CD14-positive monocyte (primary cell): ENCODE data around the gene SLC22A16. TPM values are rescaled to one million over a fixed set of nuclear protein-coding genes. Genes with fewer than 3 reads are reported as not detected.

ENCODE experiments used
- DNase-seq, 3 donors: peaks; one replicate each; pipeline ENCODE4 v3.0.0-alpha.2; 2011 to 2022
- H2AFZ ChIP-seq: 2 replicates; pipeline ENCODE4 v1.6.0; 2012; ENCODE audit warnings: mild to moderate bottlenecking, low read depth, low read length, inconsistent platforms; ENCODE audit not compliant: insufficient read depth, poor library complexity, severe bottlenecking
- H3K27ac ChIP-seq, 2 donors: 1 replicate in 1 of 2; 2 replicates in 1 of 2; pipeline ENCODE4 v1.5.1; 2012 to 2013; ENCODE audit warnings: low read length in 2 of 2, control low read depth in 1 of 2, inconsistent platforms in 1 of 2, low read depth in 1 of 2, mild to moderate bottlenecking in 1 of 2
- H3K27me3 ChIP-seq, 2 donors: one replicate each; pipeline versions ENCODE4 v1.6.0 to v1.6.1; 2011 to 2013; ENCODE audit warnings: low read length in 2 of 2; ENCODE audit not compliant: control insufficient read depth in 2 of 2, insufficient read depth in 2 of 2
- H3K36me3 ChIP-seq, 2 donors: replicated peaks in 1 of 2; 1 replicate in 1 of 2; 2 replicates in 1 of 2; pipeline versions ENCODE4 v1.5.1 to v1.6.1; 2012 to 2013; ENCODE audit warnings: low read length in 2 of 2, control low read depth in 1 of 2, inconsistent platforms in 1 of 2, mild to moderate bottlenecking in 1 of 2; ENCODE audit not compliant: insufficient read depth in 2 of 2, control insufficient read depth in 1 of 2
- H3K4me1 ChIP-seq, 2 donors: 1 replicate in 1 of 2; 2 replicates in 1 of 2; pipeline versions ENCODE4 v1.5.1 to v1.6.1; 2012 to 2013; ENCODE audit warnings: low read length in 2 of 2, control low read depth in 1 of 2, inconsistent platforms in 1 of 2, mild to moderate bottlenecking in 1 of 2, moderate library complexity in 1 of 2; ENCODE audit not compliant: insufficient read depth in 2 of 2, control insufficient read depth in 1 of 2
- H3K4me2 ChIP-seq: replicated peaks from 2 replicates; pipeline ENCODE3; 2012; ENCODE audit warnings: low read length, moderate library complexity, mild to moderate bottlenecking; ENCODE audit not compliant: poor library complexity, severe bottlenecking; ENCODE audit errors: extremely low read depth
- H3K4me3 ChIP-seq, 3 experiments: fragments of 200-600 bp in 1 of 3; sonication (generic) in 1 of 3; replicated peaks in 1 of 3; 1 replicate in 2 of 3; 2 replicates in 1 of 3; pipeline ENCODE4 v1.5.1; 2011 to 2013; ENCODE audit warnings: low read length in 3 of 3, mild to moderate bottlenecking in 3 of 3, control low read depth in 2 of 3, low read depth in 2 of 3, inconsistent platforms in 1 of 3, moderate library complexity in 1 of 3
- H3K79me2 ChIP-seq: 2 replicates; pipeline ENCODE4 v1.6.0; 2012; ENCODE audit warnings: mild to moderate bottlenecking, control low read depth, inconsistent platforms, low read length, moderate library complexity; ENCODE audit not compliant: insufficient read depth
- H3K9ac ChIP-seq: 2 replicates; pipeline ENCODE4 v1.6.0; 2017; ENCODE audit warnings: low read length, mild to moderate bottlenecking; ENCODE audit not compliant: insufficient read depth, poor library complexity, severe bottlenecking
- H3K9me3 ChIP-seq, 2 donors: replicated peaks in 1 of 2; 1 replicate in 1 of 2; 2 replicates in 1 of 2; pipeline versions ENCODE4 v1.5.1 to v1.6.1; 2012 to 2013; ENCODE audit warnings: low read length in 2 of 2, control low read depth in 1 of 2; ENCODE audit not compliant: control insufficient read depth in 1 of 2, insufficient read depth in 1 of 2
- H4K20me1 ChIP-seq: 2 replicates; pipeline ENCODE4 v1.6.0; 2012; ENCODE audit warnings: mild to moderate bottlenecking, low read length, control low read depth, moderate library complexity; ENCODE audit not compliant: insufficient read depth
- H3K27ac Mint-ChIP-seq, 7 donors: one replicate each; pipeline ENCODE4 v1.8.0; 2020; ENCODE audit warnings: mild to moderate bottlenecking in 7 of 7, mixed read lengths in 7 of 7, moderate library complexity in 6 of 7, inconsistent platforms in 2 of 7
- H3K27me3 Mint-ChIP-seq, 3 donors: one replicate each; pipeline ENCODE4 v1.8.0; 2021 to 2022; ENCODE audit warnings: low read depth in 3 of 3, mild to moderate bottlenecking in 3 of 3, mixed read lengths in 3 of 3, moderate library complexity in 3 of 3, inconsistent platforms in 1 of 3
- H3K36me3 Mint-ChIP-seq, 2 donors: one replicate each; pipeline ENCODE4 v1.8.0; 2020; ENCODE audit warnings: mixed read lengths in 2 of 2, inconsistent platforms in 1 of 2, mild to moderate bottlenecking in 1 of 2
- H3K4me1 Mint-ChIP-seq: one replicate; pipeline ENCODE4 v1.8.0; 2020; ENCODE audit warnings: mild to moderate bottlenecking, mixed read lengths
- H3K4me3 Mint-ChIP-seq, 2 donors: one replicate each; pipeline ENCODE4 v1.8.0; 2020; ENCODE audit warnings: mild to moderate bottlenecking in 2 of 2, mixed read lengths in 2 of 2, moderate library complexity in 1 of 2
- H3K9me3 Mint-ChIP-seq, 7 donors: one replicate each; pipeline ENCODE4 v1.8.0; 2020 to 2022; ENCODE audit warnings: mixed read lengths in 7 of 7, mild to moderate bottlenecking in 6 of 7, moderate library complexity in 6 of 7, inconsistent platforms in 2 of 7
- WGBS: methylation state at CpG from one replicate; pipeline ENCODE4 v1.1.5; 2013; ENCODE audit warnings: missing lambda C conversion rate; ENCODE audit not compliant: insufficient coverage; 5-methylcytosine and 5-hydroxymethylcytosine counted together
- intact Hi-C, 2 donors: fragments of 100-400 bp; cut with micrococcal nuclease; formaldehyde crosslinking; loops; one replicate each; pipeline versions ENCODE4 v1.15.0 to v1.15.1; 2023
- polyA plus RNA-seq, 3 donors: library from polyadenylated mRNA; depleted of rRNA in 1 of 3; unstranded in 2 of 3; stranded (reverse) in 1 of 3; fragments of 300-500 nt in 2 of 3; fragments of >200 nt in 1 of 3; fragmentation: Illumina TruSeq in 2 of 3; gene quantifications; 1 replicate in 2 of 3; 2 replicates in 1 of 3; pipeline ENCODE4 v1.2.3, GENCODE V29; 2012 to 2021
- TF ChIP-seq, protein P1 (sequence below): fragments of 200-600 bp; IDR thresholded peaks from one replicate; pipeline ENCODE4 v1.8.0; 2022; ENCODE audit warnings: antibody characterized with exemption, mild to moderate bottlenecking

SLC22A16 gene
- polyA plus RNA-seq, 3 donors, result 1.8 to 15.6 (median 4.0) TPM

DNA sequence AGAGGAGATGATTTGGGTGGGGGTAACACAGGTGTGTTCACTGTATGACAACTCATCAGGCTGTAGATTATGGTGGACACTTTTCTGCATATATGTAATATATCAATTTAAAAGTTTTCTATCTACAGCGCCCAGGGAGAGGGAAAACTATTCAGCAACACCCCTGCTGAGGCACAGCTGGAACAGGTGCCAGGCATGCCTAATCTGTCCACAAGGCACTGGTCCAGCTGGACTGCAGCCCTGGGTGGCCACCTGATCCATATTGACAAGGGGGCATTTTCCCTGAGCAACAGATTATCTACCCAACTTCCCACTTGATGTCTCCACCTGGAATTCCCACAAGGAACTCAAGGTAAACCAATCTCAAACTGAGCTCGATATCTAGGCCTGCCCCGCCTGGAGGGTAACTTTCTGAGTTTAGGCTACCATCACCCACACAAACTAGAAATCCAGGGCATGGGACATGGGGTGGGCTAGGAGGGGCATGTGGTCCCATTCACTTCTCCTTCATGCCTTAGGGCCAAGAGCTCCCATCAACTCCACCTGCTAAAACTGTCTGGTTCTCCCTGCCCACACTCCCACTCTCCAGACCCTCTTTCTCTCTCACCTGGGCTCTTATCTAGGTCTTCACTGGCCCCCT lies 4.6 kb downstream of the SLC22A16 start:
- no peaks in the 10 kb centered on the region for H4K20me1 ChIP-seq
- H3K4me1 Mint-ChIP-seq, result peaks cover 43% of the 10 kb centered on the region
- H3K4me3 Mint-ChIP-seq, result no peak overlapping the region
- DNase-seq, result no peak
- TF ChIP-seq, protein P1, sequence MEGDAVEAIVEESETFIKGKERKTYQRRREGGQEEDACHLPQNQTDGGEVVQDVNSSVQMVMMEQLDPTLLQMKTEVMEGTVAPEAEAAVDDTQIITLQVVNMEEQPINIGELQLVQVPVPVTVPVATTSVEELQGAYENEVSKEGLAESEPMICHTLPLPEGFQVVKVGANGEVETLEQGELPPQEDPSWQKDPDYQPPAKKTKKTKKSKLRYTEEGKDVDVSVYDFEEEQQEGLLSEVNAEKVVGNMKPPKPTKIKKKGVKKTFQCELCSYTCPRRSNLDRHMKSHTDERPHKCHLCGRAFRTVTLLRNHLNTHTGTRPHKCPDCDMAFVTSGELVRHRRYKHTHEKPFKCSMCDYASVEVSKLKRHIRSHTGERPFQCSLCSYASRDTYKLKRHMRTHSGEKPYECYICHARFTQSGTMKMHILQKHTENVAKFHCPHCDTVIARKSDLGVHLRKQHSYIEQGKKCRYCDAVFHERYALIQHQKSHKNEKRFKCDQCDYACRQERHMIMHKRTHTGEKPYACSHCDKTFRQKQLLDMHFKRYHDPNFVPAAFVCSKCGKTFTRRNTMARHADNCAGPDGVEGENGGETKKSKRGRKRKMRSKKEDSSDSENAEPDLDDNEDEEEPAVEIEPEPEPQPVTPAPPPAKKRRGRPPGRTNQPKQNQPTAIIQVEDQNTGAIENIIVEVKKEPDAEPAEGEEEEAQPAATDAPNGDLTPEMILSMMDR, result no peak
- H3K4me1 ChIP-seq, result peaks cover 24 to 25% of the 10 kb centered on the region in 2 donors
- no peak overlapping the region for H2AFZ ChIP-seq
- H3K27ac Mint-ChIP-seq, result peak overlapping the region in 2 of 7 donors; percentile 3 to 31
- WGBS, result 100% methylated on average over 1 of the region's 3 CpGs
- H3K27me3 Mint-ChIP-seq, result peaks cover 0 to 1% (median 0%) of the 10 kb centered on the region in 3 donors
- no peaks in the 10 kb centered on the region for H3K9me3 ChIP-seq
- no peaks in the 10 kb centered on the region for H3K36me3 ChIP-seq
- H3K9me3 Mint-ChIP-seq, result peaks cover 0 to 3% (median 0%) of the 10 kb centered on the region in 7 donors
- H3K9ac ChIP-seq, result no peak overlapping the region
- H3K36me3 Mint-ChIP-seq, result peaks cover 3% of the 10 kb centered on the region in 2 donors
- no peak overlapping the region for H3K4me3 ChIP-seq
- H3K4me2 ChIP-seq, result no peak overlapping the region
- intact Hi-C loops, result no loop called here
- H3K79me2 ChIP-seq, result peaks cover 84% of the 10 kb centered on the region
- H3K27ac ChIP-seq, result no peak overlapping the region
- H3K27me3 ChIP-seq, result no peaks in the 10 kb centered on the region

DNA sequence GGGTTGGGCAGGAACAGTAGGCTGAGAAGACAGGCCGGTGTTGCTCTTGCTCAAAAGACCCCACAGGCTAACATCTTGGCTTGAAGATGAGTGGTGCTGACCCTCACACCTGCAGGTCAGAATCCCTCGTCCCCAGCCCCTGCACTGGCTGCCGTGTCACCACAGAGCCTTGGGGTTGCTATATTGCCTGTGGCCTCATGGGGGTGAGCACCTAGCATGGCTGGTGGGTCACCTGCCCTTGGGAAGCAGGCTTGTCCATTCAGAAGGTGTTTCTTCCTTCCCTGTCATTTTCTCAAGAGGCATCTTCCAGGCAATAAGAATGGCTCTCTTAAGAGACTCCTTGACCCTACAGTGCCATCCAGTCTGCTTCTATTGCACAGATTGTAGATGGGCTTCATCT lies 7.7 kb downstream of the SLC22A16 start:
- peaks cover 100% of the 10 kb centered on the region for H3K79me2 ChIP-seq
- H3K27me3 ChIP-seq, result no peaks in the 10 kb centered on the region
- no peak overlapping the region for H3K4me2 ChIP-seq
- no peak for DNase-seq
- Mint-ChIP-seq H3K36me3 (peaks cover 6 to 12% of the 10 kb centered on the region in 2 donors), H3K4me1 (peaks cover 22% of the 10 kb centered on the region), H3K4me3 (no peak overlapping the region), H3K27me3 (peaks cover 0 to 1% (median 0%) of the 10 kb centered on the region in 3 donors), H3K9me3 (peaks cover 3 to 15% (median 9%) of the 10 kb centered on the region in 7 donors), H3K27ac (no peak overlapping the region)
- intact Hi-C loops, result no loop called here
- no peak overlapping the region for H3K27ac ChIP-seq
- peaks cover 0 to 4% of the 10 kb centered on the region in 2 donors for H3K9me3 ChIP-seq
- no peaks in the 10 kb centered on the region for H4K20me1 ChIP-seq
- H3K9ac ChIP-seq, result no peak overlapping the region
- no peak overlapping the region for H3K4me3 ChIP-seq
- 100% methylated on average over 2 of the region's 3 CpGs for WGBS
- no peak overlapping the region for H2AFZ ChIP-seq
- H3K4me1 ChIP-seq, result peaks cover 0 to 2% of the 10 kb centered on the region in 2 donors
- TF ChIP-seq, protein P1, result no peak
- H3K36me3 ChIP-seq, result no peaks in the 10 kb centered on the region
